NCI-H146 treated with DMSO at 0.1 percent for 48 hours (cell line): ENCODE results near the gene TERT.

Source experiments
- DNase-seq: peaks from one replicate; lab custom pipeline; 2025; ENCODE audit not compliant: unreplicated experiment; lab: John Stamatoyannopoulos, UW

Gene TERT

DNA sequence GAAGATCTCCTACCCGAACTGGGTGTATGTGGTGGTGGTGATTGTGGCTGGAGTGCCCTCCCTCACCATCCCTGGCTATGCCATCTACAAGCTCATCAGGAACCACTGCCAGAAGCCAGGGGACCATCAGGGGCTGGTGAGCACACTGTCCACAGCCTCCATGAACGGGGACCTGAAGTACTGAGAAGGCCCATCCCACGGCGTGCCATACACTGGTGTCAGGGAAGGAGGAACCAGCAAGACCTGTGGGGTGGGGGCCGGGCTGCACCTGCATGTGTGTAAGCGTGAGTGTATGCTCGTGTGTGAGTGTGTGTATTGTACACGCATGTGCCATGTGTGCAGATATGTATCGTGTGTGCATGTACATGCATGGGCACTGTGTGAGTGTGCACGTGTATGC lies 73.1 kb downstream of the TERT start:
- DNase-seq: no peak

DNA sequence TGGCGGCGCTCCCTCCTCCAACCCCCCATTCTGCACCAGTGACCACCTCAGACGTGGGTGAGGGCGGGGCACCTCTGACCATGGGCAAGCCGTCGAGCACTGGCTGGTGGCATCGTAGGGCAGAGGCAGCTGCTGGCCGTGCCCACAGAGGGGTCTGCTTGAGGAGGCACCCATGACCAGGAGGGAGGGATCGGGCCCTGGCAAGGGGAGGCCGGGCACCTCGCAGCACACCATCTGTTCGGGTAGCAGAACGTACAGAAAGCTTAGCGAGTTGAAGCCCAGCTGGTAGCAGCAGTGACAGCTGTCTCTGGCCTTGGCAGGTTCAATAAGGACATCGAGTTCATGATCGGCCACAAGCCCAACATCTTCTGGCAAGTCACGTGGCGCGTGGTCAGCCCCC lies 74.0 kb downstream of the TERT start:
- no peak for DNase-seq

DNA sequence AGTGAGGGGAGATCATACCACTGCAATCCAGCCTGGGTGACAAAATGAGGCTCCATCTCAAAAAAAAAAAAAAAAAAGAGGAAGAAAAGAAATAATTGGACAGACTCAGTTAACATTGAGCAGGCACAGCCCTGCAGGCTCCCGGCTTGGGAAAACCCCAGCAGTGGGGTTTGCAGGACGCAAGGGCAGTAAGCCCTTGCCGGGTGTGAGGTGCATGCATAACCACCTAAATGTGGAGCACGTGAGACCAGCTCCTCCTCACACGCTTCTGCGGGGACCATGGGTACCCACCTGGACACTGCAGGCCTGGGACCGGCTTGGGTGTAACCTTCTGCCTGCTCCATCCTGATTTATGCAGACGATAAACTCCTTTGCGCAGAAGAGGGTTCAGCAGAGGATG lies 74.5 kb downstream of the TERT start:
- DNase-seq: no peak

DNA sequence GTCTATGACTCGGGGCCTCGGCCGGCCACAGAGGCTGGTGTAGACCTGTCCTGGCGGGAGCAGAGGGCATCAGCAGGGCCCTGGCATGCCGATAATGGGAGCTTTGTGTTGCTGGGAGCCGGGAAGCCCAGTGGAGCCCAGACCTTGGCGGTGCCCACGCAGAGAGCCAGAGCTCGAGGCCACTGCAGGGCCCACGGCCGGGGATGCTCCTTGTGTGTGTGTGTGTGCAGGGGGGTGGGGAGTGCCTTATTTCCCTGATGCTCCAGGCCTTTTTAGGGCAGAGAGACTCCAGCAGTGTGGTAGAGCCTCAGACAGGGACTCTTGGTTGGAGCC lies 75.1 kb downstream of the TERT start:
- DNase-seq: no peak

DNA sequence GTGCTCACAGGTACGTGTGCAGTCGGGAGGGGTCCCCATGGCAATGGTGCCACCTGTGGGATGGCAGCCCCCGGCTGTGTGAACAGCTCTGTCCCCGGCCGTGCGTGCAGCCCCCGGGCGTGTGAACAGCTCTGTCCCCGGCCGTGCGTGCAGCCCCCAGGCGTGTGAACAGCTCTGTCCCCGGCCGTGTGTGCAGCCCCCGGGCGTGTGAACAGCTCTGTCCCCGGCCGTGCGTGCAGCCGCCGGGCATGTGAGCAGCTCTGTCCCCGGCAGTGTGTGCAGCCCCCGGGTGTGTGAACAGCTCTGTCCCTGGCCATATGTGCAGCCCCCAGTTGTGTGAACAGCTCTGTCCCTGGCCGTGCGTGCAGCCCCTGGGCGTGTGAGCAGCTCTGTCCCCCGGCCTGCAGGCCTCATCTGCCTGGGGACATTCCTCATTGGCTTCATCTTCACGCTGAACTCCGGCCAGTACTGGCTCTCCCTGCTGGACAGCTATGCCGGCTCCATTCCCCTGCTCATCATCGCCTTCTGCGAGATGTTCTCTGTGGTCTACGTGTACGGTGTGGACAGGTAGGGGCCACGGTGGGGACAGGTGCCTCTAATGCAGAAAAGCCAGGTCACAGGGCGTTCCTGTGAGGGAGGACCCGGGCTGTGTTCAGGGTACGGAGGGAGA lies 75.6 kb downstream of the TERT start:
- no peak for DNase-seq

DNA sequence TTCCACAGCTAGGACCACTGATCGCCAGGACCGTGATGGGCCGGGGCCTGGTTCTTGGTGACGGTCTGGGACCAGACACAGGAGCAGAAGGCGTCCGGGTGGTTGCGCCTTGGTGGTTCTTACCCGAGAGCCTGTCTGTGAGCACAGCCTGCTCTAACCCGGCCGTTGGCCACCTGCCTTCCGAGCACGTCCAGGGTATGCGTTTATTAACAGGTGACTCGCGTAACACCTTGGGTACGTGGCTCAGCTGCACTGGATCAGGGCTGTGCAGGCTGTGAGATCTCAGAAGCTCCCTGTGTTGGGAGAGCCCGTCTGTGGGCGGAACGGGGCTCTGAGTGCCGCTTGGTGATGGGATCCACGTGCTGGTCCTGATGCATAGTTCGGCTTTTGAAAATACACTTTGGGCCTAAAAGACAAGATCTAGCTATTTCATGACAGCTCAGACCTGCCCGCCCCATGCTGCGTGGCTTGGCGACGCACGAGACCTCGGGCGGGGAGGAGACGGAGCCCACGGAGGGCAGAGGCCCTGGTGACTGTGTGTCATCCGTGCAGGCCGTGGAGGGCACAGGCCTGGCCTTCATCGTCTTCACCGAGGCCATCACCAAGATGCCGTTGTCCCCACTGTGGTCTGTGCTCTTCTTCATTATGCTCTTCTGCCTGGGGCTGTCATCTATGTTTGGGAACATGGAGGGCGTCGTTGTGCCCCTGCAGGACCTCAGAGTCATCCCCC lies 76.4 kb downstream of the TERT start:
- no peak for DNase-seq

DNA sequence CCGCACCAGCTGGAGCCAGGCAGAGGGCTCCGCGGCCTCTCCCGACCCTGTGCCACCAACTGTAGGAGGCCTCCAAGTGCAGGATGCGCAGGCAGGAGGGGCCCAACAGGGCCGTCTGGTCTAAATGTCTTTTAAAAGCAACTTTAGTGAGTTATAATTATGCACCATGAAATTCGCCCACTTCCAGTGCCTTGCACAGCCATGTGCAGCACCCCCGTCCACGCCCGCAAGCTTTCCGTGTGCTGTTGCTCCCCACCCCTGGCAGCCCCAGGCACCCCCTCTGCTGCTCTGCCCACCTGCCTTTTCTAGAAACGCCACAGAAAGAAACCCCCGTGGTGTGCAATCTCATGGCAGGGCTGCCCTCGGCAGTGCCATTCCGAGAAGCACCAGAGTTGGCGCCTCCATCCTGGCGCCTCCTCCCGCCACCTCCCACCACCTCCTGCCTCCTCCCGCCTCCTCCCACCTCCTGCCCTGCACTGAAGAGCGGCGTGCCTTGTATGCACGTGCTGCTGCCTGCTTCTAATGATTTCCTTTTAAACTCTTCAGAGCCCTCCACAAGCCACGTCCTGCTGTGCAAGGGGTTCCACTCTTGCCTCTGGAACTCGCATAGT lies 77.2 kb downstream of the TERT start:
- DNase-seq: no peak

DNA sequence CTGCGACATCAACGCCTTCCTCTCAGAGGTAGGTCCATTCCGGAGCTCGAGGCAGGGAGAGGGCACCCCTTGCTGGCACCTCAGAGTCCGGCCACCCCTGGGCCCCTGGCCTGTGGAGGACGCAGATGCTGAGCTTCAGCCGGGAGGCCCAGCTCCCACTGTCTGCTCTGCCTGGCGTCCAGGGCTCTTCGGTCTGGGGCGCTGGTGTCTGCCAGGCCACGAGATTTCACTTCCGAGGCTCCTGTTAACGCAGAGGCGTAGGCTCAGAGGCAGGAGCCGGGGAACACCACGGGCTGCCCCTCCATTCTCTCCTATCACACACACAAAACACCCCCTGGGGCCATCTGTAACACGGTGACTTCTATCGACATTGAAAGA lies 78.0 kb downstream of the TERT start:
- DNase-seq: no peak

DNA sequence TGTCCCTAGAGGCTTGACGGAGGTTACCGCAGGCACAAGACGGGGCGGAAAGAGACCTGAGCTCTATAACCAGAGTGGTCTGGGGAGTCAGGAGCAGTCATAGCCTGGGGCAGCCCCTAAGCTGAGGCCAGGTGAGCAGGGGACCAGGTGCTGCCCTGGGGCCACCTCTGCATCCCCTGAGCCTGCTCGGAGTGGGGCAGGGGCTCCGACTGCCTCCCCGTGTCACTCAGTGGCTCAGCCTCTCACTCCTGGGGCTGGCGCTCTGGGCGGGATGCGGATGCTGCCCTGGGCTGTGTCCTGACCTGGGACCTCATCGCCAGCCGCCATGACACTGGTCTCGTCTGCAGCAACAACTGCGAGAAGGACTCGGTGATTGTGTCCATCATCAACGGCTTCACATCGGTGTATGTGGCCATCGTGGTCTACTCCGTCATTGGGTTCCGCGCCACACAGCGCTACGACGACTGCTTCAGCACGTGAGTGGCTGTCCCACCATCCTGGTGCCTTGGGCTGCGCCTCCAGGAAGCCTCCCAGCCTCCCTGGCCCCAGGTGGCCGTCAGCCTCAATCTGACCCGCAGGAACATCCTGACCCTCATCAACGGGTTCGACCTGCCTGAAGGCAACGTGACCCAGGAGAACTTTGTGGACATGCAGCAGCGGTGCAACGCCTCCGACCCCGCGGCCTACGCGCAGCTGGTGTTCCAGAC lies 78.5 kb downstream of the TERT start:
- no peak for DNase-seq

DNA sequence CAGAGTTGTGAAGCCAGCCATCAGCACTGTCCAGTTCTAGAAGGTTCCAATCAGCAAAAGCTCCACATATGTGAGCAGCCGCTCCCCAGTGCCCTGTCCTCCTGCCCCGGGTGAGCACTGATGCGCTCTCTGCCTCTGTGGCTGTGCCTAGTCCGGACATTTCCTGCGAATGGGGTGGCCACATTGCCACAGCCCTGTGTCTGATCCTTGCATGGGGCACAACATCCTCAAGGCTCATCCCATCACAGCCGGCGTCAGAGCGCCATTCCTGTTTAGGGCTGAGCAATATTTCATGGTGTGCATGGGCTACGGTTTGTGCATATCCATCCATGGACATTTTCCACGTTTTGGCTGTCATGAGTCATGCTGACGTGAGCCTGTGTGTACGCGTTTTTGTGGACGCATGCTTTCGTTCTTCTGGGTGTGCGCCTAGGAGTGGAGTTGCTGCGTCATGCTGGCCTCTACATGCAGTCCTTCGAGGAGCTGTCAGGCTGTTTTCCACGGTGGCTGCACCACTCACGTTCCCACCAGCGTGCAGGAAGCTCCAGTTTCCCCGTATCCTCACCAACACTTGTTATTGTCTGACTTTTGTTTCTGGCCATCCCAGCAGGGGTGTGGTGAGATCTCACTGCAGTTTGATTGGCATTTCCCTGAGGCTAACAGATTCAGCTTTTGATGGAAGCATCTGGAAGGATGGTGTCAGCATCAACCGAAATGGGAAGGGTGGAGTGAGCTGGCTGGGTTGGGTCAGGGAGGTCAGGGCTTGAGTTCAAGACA lies 79.4 kb downstream of the TERT start:
- DNase-seq: no peak

DNA sequence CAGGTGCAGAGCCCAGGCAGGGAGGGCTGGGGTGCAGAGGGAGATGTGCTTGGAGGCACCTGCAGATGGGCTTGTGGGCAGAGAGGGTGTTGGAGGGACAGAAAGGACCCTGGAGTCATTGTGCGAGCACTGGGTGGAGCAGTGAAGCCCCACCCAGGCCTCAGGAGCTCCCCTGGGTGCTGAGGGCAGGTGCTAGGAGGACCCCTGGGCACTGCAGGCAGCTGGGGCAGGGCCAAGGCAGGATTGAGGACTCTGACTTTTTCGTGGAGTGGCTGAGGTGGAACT lies 80.0 kb downstream of the TERT start:
- DNase-seq: no peak

DNA sequence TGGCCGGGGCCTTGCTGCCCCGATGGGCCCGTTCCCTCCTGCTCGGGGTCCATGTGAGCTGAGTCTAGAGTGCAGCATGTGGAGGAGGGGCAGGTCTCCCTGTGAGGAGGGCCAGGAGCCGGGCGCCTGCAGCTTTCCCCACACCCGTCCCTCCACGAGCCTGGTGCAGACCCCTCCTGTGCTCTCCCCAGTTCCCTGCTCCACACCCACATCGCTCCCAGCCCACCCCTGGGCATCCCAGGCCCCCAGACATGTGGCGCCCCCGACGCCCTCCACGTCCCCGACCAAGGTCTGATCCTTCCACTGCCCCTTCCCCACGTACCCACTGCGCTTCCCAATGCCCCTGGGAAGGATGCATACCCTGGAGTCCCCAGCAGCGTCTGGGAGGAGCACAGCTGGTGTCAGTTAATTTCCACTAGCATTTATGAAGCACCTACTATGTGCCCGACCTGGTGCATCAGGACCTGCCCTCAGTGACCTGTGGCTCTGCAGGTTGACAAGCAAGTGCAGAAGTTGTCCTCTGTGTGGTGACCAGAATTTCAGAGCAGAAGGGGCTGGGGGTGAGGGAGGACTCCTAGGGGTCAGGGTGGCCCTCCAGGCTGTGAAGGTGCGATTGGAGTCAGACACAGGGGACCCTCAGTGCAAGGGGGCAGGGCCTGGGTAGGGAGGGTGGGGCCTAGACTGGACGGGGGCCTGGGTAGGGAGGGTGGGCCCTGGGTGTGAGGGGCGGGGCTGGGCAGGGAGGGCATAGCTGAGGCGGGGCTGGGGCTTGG lies 80.5 kb downstream of the TERT start:
- DNase-seq: no peak

DNA sequence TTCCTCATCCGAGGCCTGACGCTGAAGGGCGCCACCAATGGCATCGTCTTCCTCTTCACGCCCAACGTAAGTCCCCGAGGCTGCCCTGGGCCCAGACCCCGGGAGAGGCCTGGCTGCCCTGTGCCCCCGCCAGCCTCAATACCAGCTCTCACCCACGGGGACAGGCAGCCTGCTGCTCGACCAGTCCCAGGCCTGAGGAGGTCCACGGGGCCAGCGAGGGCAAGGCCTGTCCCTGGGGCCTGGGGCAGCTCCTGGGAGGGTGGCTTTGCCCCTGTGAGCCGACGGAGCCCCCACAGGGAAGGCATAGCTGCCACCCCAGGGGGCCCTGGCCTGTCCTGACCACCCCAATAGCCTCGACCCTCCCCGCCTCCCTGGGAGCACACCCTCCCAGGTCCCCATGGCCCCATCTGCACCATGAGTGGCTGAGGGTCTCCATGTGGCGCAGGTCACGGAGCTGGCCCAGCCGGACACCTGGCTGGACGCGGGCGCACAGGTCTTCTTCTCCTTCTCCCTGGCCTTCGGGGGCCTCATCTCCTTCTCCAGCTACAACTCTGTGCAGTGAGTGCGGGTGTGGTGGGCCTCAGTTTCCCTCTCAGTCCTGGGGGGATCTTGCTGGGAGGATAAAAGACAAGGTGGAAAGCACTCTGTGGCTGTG lies 81.2 kb downstream of the TERT start:
- DNase-seq: no peak

DNA sequence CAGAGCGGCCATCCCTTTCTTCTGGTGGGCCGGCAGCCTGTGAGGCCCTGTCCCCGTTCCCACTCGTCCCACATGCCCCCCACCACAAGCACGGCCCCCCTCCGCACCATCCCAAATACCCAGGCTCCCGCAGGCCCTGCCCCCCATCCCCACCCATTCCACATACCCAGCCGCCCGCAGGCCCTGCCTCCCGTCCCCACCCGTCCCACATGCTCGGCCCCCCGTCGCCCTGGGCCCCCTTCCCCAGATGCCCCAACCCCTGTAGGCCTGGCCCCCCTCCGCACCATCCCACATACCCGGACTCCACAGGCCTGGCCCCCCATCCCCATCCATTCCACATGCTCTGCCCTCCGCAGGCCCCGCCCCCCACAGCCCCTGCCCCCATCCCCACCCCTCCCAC lies 82.0 kb downstream of the TERT start:
- DNase-seq: no peak

DNA sequence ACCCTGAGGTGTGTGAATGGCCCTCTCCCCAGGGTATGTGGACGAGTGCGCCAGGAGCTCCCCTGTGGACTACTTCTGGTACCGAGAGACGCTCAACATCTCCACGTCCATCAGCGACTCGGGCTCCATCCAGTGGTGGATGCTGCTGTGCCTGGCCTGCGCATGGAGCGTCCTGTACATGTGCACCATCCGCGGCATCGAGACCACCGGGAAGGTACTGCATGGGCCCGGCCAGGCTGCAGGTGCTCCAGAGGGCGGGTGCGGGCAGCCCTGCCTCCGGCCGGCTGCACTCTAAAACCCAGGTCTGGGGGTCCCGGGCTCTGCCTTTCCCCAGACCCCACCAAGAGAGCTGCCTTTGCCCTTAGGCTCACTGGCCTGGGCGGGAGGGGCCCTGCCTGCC lies 82.6 kb downstream of the TERT start:
- DNase-seq: no peak

DNA sequence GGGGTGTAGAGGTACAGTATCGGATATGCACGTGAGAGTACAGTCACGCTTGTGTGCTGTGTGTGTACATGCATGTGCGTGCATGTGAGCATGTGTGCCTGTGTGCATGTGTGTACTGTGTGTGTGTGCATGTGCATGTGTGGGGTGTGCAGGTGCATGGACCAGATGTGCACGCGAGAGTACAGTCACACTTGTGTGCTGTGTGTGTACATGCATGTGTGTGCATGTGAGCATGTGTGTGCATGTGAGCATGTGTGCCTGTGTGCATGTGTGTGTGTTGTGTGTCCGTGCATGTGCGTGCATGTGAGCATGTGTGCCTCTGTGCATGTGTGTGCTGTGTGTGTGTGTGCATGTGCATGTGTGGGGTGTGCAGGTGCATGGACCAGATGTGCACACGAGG lies 83.2 kb downstream of the TERT start:
- DNase-seq: no peak

DNA sequence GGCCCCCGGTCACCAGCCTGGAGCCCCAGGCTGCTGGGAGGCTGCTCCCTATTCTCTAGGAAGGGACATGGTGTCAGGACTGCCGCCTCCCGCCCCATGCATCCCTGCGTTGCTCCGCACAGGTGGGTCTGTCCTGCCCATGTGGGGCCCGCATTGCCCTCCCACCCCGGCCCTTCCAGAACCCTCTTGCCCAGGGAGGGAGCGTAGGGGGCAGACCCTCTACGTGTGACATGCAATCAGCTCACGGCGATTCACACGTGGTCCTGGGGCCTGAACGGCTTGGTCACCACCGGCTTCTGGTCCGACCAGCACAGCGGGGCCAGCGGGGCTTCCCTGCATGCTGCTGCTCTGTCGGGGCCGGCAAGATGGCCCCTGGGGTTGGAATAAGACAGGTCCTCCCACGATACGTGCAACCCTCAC lies 84.0 kb downstream of the TERT start:
- DNase-seq: no peak

DNA sequence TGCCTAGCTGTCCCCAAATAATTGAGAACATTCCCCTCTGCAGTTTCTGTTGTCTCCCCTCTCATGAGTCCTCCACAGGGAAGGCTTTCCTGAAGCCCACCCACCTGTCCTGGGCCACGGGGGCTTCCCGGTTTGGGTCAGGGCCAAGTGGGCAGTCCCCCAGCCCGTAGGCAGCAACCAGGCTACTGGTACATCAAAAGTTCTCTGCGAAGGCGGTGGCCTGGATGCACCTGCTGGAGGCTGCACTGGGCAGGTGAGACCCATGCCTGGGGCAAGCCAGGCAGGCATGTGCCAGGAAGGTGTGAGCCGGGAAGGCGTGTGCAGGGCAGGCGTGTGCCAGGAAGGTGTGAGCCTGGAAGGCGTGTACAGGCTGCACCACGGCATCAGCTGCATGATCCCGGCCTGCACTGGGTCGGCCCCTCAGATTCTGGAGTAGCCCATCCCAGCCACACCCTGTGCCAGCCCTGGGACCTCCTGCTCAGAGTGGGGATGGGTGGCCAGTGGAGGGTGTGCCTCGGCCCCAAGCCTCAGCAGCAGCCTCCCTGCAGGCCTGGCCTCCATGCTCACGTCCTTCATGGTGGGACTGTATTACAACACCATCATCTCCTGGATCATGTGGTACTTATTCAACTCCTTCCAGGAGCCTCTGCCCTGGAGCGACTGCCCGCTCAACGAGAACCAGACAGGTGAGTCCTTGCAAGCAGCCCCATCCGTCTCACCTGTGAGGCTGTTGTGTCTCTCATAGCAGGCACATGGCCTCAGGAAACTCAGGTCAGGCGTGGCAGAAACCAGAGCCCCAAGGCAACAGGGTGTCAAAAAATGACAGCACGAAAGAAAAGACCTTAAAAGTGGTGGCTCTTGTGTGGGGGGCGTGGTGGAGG lies 84.7 kb downstream of the TERT start:
- no peak for DNase-seq

DNA sequence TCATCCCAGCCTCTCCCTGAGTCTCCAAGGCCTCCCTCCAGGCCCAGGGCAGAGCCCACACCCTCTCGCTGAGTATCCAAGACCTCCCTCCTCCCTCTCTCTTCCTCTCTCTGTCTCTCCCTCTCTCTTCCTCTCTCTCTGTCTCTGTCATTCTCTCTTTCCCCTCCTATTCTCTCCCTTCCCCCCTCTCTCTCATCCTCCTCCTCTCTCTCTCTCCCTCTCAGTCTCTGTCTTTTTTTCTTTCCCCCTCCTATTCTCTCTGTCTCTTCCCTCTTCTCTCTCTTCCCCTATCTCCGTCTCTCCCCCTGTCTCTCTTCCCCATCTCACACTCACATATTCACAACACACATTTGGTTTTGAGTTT lies 85.4 kb downstream of the TERT start:
- DNase-seq: no peak
